ENCODE data around the gene MAMLD1. TPM values are rescaled to one million over a fixed set of nuclear protein-coding genes. Genes with fewer than 3 reads are reported as not detected.
A peak's percentile ranks its signal among the peaks of the same experiment; 100 is the strongest.
"Not testable (repeated sequence)": the region's sequence is repeated elsewhere in the genome, so short reads cannot be mapped to it uniquely, and the experiment has no call there.

Gene MAMLD1
- 2.1 TPM for total RNA-seq

DNA sequence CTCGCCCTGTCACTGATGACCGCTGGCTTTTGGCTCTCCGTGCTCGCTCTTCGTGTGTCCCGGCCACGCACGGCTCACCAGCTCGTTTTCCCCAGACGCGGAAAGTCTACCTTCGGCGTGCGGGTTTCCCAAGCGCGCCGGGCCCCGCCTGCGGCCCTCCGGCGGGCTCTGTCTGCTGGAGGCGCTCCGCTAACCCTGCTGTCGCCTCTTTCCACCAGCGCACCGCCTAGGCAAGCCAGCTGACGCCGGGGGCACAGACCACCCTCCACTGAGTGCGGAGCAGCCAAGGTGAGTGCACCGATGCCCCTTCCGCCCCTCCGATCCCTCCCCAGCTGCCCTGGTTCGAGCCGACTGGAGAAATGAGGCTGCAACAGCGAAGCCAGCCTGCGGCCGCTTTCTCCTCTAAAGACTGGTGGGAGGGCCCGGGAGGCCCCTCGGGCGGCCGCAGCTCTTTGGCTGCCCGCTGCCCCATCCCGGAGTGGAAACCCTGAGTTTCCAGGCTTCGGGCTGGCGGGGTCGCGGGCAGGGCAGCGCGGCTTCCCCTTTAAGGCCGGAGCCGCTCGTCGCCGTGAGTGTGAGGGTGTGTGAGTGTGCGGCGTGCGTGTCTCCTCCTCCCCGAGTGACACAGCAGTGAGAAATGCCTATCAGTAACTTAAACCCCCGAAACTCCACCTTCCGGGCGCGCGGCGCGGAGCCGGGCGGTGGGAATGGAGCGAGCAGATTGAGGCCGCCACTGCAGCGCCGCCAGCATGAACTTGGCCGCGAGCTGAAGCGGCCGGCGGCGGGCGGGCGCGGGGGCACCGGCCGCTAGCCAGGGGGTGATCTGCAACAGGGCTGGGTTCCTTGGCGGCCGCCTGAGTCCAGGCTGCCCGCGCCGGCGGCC lies at the start of gene MAMLD1:
Gene MAMLD1 (plus strand): TSS at position 719 of the 883 bp plus-strand sequence. CDS start 82,200 bp downstream, outside the sequence.
- DNase-seq: peak; percentile 66

DNA sequence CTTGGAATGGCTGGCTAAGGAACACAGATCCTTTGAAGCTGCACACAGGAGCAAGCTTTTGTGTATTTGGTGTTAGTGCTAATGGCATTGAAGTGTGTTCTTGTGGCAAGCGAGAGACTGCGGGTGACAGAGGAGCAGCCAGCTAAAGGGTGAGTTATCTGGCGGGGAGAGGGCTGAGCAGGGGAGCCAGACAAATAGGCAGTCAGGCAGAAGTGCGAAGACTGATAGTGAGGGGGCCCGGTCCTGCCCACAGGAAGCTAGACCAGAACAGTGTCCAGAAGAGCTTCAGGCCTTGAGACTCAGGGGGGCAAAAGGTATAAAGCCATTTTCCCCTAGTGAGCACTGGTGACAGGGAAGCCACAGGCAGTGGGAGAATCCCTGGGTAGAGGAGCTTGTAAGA lies 49.6 kb upstream of the MAMLD1 start:
- DNase-seq: no peak

DNA sequence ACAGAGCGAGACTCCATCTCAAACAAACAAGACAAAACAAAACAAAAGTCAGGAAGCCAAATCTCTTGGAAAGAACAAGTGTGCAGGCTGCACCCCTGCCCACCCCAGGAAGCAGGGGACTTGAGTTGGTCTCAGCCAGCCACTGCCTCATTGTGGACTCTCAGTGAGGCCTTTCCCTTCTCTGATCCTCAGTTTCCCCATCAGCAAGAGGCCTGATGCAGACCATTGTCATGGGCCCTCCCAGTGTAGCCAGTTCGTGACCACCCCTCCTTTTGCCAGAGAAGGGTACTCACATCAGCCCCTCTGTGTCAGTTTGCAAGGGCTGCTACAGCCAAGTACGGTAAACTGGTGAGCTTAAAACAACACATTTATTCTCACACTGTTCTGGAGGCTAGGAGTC lies 48.9 kb upstream of the MAMLD1 start:
- no peak for DNase-seq

DNA sequence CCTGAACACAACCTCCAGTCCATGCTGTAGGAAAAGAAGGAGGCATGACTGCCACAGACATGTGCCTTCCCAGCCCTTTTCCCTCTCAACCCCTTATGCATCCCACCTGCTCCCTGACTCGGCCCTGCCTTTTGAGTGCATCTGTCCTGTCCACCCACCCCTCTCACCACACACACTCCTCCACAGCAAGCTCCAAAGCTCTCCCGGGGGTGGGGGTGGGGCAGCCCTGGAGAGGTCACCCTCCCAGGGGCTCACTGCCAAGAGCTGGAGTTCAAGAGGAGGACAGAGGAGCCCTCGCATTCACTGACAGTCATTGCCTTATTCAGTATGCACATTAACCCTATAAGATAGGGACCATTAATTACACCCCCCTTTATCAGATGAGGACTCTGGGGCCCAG lies 46.6 kb upstream of the MAMLD1 start:
- DNase-seq: no peak

DNA sequence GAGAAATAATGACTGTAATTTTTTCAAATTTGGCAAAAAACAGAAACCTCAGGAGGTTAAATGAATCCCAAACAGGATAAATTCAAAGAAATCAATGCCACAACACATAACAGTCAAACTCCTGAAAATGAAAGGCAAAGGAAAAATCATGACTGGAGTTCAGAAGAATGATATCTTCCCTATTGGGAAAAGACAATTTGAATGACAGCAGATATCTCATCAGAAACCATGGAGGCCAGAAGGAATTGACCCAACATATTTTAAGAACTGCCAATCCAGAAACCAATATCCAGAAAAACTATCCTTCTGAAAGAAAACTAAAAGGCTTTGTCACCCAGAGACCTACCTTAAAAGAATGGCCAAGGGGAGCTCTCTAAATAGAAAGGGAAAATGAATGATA lies 40.1 kb upstream of the MAMLD1 start:
- DNase-seq: no peak

DNA sequence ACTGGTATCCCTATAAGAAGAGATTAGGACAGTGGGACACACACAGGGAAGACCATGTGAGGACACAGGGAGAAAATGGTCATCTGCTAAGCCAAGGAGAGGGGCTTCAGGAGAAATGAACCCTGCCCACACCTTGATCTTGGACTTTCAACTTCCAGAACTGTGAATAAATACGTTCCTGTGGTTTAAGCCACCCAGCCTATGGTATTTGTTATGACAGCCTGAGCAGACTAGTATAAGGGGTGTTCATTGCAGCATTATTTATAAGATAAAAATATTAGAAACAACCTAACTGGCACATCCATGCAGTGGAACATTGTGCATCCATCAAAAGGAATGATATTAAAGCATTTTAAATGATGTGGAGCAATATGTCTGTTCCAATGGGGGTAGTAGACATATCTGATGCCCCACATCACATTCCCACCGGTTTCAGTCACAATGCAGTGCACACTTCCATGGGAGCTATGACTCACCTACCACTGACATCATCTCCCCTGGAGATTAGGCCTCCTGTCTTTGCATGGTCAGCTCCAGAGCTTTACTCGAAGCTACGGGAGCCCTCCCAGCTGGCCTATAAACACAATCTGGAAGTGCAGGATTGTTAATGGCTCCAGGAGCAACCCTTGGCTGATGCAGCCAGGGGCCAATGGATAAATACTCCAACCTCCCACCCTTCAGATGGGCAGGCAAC lies 38.9 kb upstream of the MAMLD1 start:
- DNase-seq: no peak

DNA sequence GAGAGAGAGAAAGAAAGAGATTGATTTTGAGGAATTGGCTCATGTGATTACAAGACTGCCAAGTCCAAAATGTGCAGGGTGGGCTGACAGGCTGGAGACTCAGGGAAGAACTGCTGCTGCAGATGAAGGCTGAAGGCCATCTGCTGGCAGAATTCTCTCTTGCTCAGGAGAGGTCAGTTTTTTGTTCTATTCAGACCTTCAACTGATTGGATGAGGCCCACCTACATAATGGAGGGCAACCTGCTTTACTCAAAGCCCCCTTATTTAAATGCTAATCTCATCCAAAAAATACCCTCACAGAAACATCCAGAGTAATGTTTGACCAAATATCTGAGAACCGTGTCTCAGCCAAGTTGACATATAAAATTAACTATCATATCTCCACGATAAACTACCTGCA lies 38.2 kb upstream of the MAMLD1 start:
- DNase-seq: no peak

- DNase-seq: no peak
Observed at GRCh38 chrX:150326541-150327247, 36.4 kb upstream of the MAMLD1 start.

- no peak for DNase-seq
Observed at GRCh38 chrX:150329282-150329681, 33.8 kb upstream of the MAMLD1 start.

GRCh38 chrX:150329868-150330267 lies 33.2 kb upstream of the MAMLD1 start:
- DNase-seq: no peak

GRCh38 chrX:150332023-150332422 lies 31.1 kb upstream of the MAMLD1 start:
- DNase-seq: no peak

DNA sequence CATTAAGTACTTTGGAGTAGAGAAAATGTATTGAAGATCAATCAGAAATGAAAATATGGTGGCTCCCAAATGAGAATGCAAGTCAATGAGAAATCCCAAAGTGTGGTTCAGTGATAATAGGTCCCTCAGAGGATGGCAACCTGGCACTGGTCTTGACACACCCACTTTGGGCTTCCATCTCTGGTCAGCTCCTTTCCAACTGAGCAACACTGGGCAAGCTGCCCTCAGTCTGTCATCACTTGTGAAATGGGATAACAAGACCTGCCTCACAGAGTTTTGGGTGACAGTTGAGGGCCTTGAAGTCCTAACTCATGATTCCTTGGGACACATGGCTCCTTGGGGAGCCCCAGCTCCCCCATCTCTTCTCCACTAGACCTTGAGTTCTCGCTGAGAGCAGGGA lies 29.0 kb upstream of the MAMLD1 start:
- DNase-seq: no peak

DNA sequence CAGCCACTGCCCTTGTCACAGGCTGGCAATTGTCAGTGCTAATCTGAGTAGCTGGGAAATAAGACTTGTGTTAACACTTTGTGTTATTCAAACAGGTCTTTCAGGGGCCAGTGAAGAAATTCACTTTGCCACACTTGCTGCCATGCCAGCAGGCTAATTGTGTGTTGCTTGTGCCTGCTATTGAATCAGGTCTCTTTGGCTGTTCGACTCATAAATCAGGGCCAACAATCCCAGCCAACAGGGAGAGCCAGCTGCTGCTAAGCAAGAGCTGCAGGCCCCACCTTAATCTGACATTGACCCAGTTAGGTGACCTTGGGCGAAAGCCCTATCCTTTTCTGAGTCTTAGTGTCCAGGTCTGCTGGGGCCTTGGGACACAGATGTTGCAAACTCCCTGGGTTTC lies 28.1 kb upstream of the MAMLD1 start:
- DNase-seq: no peak

DNA sequence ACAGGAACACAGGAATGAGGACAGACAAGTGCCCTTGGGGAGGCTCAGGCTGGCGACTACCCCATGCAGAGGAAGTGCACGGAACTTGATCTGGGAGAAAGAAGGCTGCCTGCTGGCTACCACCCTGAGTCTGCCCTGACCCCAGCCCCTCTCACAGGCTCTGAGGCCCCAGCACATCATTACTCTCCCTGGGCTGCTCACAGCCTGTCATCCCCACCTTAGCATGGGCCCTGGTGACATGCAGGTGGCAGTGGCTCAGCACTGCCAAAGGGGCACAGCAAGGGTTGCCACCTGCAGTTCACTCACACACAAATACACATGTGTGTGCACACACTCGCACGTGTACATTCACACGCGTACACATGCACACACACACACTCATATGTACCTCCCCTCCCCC lies 26.1 kb upstream of the MAMLD1 start:
- no peak for DNase-seq

DNA sequence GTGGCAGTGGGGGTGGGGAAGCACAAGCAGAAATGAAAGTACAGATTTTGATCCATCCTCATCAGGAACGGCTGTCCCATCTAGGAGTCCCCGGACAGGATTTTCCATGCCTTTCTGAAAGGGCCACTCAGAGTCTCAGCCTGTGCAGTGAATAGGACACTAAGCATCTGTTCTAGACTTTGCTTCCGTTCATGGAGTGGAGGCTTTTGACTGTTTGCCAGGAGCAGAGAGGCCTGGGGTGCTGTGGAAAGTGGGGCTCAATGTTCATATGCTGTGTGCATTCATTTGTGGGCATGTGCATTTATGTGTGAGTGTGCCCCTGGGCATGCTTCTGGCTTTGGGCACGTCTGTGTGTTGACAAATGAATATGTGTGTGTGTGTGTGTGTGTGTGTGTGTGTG lies 25.6 kb upstream of the MAMLD1 start:
- no peak for DNase-seq

GRCh38 chrX:150338615-150339014 lies 24.5 kb upstream of the MAMLD1 start:
- DNase-seq: no peak

DNA sequence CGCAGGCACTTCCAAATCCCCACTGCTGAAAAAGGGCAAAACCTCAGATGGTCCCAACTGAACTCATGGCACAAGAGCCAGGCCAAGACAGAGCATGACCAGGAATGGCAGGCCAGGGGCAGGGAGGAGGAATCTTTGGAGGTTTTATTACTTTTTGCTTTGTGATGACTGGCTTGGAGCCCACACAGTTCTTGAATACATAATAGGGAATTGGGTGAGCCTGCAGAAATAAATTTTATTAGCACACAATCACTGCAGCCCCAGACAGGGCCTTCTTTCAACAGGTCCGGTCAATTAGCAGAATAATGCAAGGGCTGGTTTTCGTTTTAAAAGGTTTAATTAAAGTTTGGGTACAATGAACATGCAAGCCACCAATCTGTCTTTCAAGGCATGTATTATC lies 23.4 kb upstream of the MAMLD1 start:
- no peak for DNase-seq

DNA sequence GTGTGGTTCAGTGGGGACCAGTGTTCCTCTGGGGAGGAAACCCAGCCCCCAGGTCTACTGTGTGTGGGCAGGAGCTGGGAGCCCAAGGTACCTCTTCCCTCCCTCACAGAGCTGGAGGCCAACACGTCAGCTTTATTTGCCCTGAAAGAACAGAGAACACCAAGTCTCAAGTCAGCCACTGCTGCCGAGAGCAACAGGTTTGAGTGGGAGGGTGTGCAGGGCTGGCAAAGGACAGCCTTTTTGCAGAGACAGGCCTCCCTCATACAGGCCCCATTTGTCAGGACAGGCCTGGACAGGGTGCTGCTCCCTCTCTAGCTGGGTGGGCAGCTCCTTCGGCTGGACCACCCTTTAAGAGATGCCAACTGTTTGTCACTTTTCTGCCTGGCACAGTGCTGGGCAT lies 22.8 kb upstream of the MAMLD1 start:
- not testable (repeated sequence) for DNase-seq

DNA sequence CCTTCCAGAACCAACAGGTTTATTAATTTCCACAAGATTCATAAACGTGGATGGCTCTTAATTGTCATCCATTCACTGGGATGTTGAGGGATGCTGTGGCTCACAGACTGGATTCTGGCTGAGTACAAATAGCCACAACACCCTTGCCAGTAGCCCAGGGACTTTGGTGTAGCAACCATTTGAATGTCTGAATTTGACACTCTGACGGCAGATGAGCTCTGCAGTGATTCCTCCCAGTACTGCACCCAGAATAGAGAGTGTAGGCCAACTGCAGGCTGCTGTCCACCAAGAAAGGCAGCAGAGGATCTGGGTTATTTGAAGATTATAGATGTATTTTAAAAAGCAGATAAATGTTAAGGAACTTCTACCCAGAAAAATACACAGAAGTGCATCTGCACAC lies 15.6 kb upstream of the MAMLD1 start:
- no peak for DNase-seq

GRCh38 chrX:150348365-150348764 lies 14.8 kb upstream of the MAMLD1 start:
- DNase-seq: no peak

GRCh38 chrX:150352114-150352513 lies 11.0 kb upstream of the MAMLD1 start:
- DNase-seq: no peak

DNA sequence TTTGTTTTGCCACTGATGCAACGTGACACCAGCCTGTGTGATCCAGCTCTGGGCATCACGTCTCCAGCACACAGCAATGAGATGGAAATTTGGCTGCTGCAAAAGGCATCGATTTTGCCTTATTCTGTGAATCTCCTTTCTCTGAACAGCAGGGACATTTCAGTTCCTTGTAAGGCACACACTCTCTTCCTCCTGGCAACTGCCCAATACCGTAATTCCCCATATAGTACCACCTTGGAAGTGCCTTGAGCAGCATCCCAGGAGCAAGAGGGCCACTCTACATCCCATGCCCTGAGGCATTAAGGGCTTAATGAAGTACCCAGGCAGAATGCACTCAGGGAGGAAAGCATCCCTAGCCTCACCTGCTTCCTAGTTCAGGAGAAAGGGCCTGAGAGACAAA lies 10.5 kb upstream of the MAMLD1 start:
- DNase-seq: no peak

DNA sequence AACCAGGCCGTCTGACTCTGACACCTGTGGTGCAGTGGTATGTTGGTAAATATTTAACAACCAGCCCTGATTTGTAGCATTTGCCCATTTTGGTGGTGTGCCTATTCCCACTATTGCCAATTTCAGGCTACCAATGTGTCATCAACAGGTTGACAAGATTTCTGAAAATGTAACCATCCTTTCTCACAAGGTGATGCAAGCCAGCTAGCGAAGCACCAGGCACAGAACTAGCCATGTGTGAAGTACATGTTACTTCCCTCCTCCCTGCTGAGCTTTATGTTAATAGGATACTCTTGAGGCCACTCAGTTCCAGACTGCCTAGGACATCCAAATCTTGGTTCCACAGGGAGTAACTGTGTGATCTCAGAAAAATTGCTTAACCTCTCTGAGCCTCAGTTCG lies 7.2 kb upstream of the MAMLD1 start:
- DNase-seq: no peak

Data from skin of body (tissue), 2 donors.